ENCODE measurements around the gene CCR7.

Gene CCR7

DNA sequence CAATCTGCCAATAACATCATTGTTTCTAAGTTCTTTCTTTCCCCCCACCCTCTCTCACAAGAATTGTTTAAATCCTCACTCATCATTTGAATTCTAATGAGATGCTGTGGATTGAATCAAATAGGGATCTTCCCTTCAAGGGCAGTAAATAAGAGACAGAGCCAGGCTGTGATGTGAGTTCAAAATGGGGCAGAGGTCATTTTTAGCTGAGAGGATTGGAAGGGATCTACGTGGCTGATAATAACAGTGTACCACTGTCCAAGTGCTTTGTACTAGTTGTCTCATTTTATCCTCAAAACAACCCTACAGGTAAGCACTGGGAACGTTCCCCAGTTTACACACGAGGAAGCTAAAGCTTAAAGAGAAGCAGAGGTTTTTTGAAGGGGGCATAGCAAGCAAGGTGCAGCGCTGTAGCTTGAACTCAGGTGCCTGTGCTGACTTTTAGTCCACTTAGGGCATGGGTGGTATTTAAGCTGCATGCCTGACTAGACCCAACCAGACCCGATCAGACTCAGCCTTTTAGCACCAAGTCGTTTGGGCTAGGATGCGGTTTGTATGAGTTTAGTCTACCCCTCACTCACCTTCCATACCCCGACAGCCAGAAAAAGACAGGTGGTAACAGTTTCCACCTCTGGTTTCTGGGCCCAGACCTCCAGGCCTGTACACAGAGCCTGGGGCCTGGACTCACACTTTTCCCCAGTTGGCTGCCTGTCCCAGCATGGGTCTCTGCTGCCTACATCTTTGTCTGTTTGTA, 39.2 kb upstream of the CCR7 start:
- H3K9me3 ChIP-seq (ENCODE audit: low read length): no peaks in the 10 kb centered on the region
- H3K4me1 ChIP-seq (ENCODE audit: insufficient read depth, low read length): peaks cover 19% of the 10 kb centered on the region
- H3K27ac ChIP-seq (ENCODE audit: low read depth, low read length): no peak overlapping the region

DNA sequence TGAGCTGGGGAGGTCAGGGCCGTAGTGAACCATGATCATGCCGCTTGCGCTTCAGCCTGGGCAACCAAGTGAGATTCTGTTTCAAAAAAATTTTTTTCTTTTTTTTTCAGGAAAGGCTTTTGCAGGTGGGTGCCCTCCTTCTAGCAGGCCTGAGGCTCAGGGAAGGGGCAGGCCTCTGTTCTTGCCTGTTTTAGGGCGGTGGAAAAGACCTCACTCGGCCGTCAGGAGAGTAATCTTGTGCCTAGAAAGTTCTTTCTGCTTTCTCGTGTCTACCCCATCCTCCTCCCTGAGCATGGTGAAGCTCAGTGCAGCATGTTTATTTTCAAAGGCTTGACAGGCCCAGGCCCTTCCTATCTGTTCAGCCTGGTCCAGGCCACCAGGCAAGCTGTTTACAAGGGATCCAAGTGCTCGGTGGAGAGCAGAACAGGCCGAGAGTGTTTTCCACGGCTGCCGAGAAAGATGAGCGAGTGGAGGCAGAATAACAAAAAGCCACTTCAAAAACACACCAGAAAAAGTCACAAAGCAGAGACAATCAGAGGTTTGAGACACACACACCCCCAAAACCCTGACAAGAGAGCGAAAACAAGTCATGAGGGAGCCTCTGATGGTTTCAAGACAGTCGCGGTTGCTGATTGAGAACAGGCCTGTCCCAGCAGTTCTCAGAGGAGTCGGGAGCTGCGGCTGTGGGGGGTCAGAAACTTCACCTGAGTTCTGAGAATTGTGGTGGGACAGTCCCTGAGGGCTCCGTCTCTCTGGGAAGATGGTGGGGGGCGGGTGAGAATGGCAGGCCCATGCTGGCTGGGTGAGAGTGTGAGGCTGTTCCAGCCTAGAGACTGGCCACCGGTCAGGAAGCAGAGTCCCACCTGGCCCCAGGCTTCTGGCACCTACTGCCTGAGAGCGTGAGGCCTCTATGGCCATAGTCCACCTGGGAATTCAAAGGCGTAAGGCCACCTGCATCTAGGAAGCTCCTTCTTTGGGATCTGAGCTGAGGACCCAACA, 37.5 kb upstream of the CCR7 start:
- Histone ChIP-seq H3K4me3 (ENCODE audit: low read depth in 1 of 2, low read length in 2 of 2) (no peak overlapping the region), H3K9ac (ENCODE audit: low read length) (no peak overlapping the region), H3K36me3 (ENCODE audit: insufficient read depth, low read length) (no peaks in the 10 kb centered on the region), H3K27ac (ENCODE audit: low read depth, low read length) (peak overlapping the region; percentile 86), H3K4me1 (ENCODE audit: insufficient read depth, low read length) (peaks cover 19% of the 10 kb centered on the region), H3K9me3 (ENCODE audit: low read length) (no peaks in the 10 kb centered on the region), H3K27me3 (ENCODE audit: control insufficient read depth in 1 of 2, insufficient read depth in 2 of 2, low read length in 2 of 2) (no peaks in the 10 kb centered on the region)

More for the DNA sequence above, 39.2 kb upstream of the CCR7 start:
- Histone ChIP-seq H3K27me3 (ENCODE audit: control insufficient read depth in 1 of 2, insufficient read depth in 2 of 2, low read length in 2 of 2) (no peaks in the 10 kb centered on the region), H3K4me3 (ENCODE audit: low read depth in 1 of 2, low read length in 2 of 2) (no peak overlapping the region), H3K36me3 (ENCODE audit: insufficient read depth, low read length) (no peaks in the 10 kb centered on the region), H3K9ac (ENCODE audit: low read length) (no peak overlapping the region)

DNA sequence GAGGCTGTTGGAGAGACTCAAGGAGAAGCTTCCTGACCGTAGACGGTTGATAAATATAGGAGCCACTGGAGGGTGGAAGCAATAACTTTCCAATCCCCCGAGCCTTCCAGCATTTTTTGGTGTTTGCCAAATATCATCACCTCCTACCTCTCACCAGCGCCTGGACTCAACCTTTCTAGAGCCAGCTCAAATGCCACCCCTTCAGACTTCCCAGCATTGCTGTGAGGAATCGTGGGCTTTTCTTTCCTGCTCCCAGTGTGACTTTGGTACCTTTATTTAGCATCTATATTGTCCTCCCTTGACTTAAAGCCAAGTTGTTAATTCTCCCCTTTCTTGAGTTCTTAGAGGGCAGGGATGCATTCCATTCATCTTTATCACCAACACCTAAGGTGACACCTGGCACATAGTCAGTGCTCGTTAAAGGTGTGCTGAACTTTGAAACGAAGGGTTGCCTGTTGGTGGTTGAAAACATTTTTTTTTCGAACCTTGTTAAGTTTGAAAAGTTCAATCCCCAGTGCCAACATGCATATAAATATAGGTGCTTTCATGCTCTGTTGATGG, 35.3 kb upstream of the CCR7 start:
- H3K27me3 ChIP-seq (ENCODE audit: control insufficient read depth in 1 of 2, insufficient read depth in 2 of 2, low read length in 2 of 2): no peaks in the 10 kb centered on the region
- no peaks in the 10 kb centered on the region for H3K36me3 ChIP-seq (ENCODE audit: insufficient read depth, low read length)
- H3K4me1 ChIP-seq (ENCODE audit: insufficient read depth, low read length): peaks cover 19% of the 10 kb centered on the region
- H3K9me3 ChIP-seq (ENCODE audit: low read length): no peaks in the 10 kb centered on the region
- H3K27ac ChIP-seq (ENCODE audit: low read depth, low read length): no peak overlapping the region
- H3K4me3 ChIP-seq (ENCODE audit: low read depth in 1 of 2, low read length in 2 of 2): no peak overlapping the region
- H3K9ac ChIP-seq (ENCODE audit: low read length): no peak overlapping the region

DNA sequence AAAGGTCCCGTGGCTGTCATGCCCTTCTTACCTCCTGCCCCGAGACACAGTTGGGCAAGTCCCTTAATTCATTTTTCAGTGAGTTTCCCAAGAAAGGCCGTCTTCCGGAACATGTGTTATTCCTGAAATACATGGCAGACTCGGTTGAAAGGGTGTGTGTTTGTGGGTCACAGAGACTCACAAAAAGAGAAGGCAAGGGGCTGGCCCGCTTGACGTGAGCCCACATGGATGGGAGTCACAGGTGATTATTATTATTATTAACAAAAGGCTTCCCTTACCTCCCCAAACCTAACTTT, 34.1 kb upstream of the CCR7 start:
- Histone ChIP-seq H3K4me1 (ENCODE audit: insufficient read depth, low read length) (peaks cover 19% of the 10 kb centered on the region), H3K9me3 (ENCODE audit: low read length) (no peaks in the 10 kb centered on the region), H3K4me3 (ENCODE audit: low read depth in 1 of 2, low read length in 2 of 2) (no peak overlapping the region), H3K27ac (ENCODE audit: low read depth, low read length) (no peak overlapping the region), H3K36me3 (ENCODE audit: insufficient read depth, low read length) (no peaks in the 10 kb centered on the region), H3K9ac (ENCODE audit: low read length) (no peak overlapping the region), H3K27me3 (ENCODE audit: control insufficient read depth in 1 of 2, insufficient read depth in 2 of 2, low read length in 2 of 2) (no peaks in the 10 kb centered on the region)

DNA sequence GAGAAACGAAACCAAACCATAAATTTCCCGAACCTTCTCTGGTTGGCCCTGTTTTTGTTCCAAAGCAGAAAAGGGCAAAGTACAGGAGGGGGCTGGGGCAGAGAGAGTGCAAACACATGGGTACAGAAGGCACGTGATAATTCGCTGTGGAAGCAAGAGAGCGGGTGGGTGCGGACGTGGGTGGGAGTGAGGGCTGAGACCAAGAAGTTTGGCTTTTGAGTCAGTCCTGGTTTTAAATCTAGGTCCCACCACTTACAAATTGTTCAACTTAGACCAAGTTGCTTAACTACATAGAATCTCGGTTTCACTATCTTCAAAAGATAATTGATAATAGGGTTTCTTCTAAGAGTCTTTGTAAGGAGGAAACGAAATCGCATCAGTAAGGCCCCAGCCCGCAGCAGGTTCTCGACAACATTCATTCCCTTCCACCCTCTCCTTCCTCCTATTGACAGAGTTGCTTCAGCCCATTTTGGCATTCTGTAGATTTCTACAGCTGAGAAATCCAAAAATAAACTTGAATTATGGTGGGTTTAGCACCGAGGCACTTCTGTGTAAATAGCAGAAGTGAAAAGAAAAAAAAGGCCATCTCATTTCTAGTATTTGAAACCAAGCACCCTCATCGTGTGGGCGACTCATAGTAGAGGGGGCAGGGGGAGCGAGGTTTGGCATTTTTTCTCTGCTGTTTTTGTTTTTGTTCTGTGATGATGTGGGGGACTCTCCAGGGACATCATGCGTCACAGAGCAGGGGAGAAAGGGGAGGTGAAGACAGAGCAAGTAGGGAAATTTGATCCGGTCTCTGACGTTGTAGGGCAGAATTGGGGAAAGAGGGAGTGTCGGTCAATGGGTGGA, 33.6 kb upstream of the CCR7 start:
- no peak overlapping the region for H3K27ac ChIP-seq (ENCODE audit: low read depth, low read length)
- no peak overlapping the region for H3K9ac ChIP-seq (ENCODE audit: low read length)

DNA sequence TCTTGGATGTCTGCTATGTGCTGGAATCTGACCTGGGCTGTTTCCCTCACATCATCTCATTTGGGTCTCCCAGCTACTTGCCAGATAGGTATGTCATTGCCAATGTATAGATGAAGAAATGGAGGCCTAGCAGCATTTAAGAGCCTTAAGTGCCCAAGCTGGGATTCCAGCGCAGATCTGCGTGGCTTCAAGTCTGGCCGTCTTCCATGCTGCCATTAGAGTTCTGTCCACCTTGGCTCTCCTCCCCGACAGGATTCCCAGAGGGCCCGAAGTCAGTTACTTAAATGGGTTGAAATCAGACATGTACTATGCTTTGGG, 33.0 kb upstream of the CCR7 start:
- Histone ChIP-seq H3K9me3 (ENCODE audit: low read length) (no peaks in the 10 kb centered on the region), H3K27ac (ENCODE audit: low read depth, low read length) (no peak overlapping the region), H3K9ac (ENCODE audit: low read length) (no peak overlapping the region), H3K27me3 (ENCODE audit: control insufficient read depth in 1 of 2, insufficient read depth in 2 of 2, low read length in 2 of 2) (no peaks in the 10 kb centered on the region), H3K4me1 (ENCODE audit: insufficient read depth, low read length) (peaks cover 16% of the 10 kb centered on the region), H3K36me3 (ENCODE audit: insufficient read depth, low read length) (no peaks in the 10 kb centered on the region), H3K4me3 (ENCODE audit: low read depth in 1 of 2, low read length in 2 of 2) (no peak overlapping the region)

More for the DNA sequence above, 33.6 kb upstream of the CCR7 start:
- no peaks in the 10 kb centered on the region for H3K27me3 ChIP-seq (ENCODE audit: control insufficient read depth in 1 of 2, insufficient read depth in 2 of 2, low read length in 2 of 2)
- H3K4me3 ChIP-seq (ENCODE audit: low read depth in 1 of 2, low read length in 2 of 2): no peak overlapping the region
- H3K9me3 ChIP-seq (ENCODE audit: low read length): no peaks in the 10 kb centered on the region
- H3K4me1 ChIP-seq (ENCODE audit: insufficient read depth, low read length): peaks cover 19% of the 10 kb centered on the region
- H3K36me3 ChIP-seq (ENCODE audit: insufficient read depth, low read length): no peaks in the 10 kb centered on the region

DNA sequence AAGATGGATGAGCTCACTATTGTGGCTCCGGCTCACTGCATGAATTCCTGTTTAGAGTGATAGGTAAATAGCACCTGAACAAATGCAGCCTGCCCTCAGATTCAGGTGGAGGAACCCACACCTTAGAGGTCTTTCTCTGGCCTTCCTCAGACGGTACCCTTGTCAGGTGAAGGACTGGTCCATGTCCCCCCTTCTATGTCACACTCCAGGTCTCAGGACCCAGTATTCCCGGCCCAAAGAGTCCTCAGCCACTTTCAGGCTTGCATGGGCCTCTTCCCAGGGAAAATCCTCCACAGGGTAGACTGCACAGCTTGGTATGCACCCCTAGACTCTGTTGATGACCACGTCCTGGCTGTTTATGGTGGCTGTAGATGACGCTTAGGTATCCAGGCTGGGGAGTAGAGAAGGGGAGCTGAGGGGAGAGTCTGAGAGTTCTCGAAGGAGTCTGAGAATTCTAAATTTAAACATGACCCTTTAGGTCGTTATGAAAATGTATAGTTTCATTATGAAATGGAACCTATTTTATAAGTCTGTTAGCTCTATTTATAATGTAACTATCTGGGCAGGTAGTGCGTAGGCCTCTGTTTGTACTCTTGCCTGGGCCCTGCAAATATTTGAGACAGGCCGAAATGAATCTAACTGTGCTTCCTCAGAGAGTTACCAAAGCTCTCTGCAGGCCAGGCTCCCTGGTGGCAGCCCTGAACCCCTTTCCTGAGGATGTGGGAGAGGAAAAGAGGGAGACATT, 32.5 kb upstream of the CCR7 start:
- H3K27ac ChIP-seq (ENCODE audit: low read depth, low read length): no peak overlapping the region
- H3K4me3 ChIP-seq (ENCODE audit: low read depth in 1 of 2, low read length in 2 of 2): no peak overlapping the region
- no peaks in the 10 kb centered on the region for H3K36me3 ChIP-seq (ENCODE audit: insufficient read depth, low read length)
- peaks cover 11% of the 10 kb centered on the region for H3K4me1 ChIP-seq (ENCODE audit: insufficient read depth, low read length)
- H3K9ac ChIP-seq (ENCODE audit: low read length): no peak overlapping the region
- no peaks in the 10 kb centered on the region for H3K9me3 ChIP-seq (ENCODE audit: low read length)
- no peaks in the 10 kb centered on the region for H3K27me3 ChIP-seq (ENCODE audit: control insufficient read depth in 1 of 2, insufficient read depth in 2 of 2, low read length in 2 of 2)

DNA sequence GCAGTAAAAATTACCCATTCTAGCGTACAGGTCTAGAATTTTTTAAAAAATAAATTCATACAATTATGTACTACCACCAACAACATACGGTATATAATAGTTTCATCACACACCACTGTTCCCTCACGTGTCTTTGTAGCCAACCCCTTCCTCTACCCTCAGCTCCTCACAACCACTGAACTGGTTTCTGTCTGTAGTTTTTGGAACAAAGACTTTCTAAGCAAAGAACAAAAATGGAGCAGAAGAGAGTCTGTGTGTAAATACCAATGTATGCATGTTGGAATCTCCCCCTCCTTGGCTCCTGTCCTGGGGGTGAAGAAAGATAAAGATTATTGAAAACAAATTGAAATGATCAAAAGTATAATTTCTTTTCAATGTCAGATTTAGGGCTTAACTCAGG, 31.9 kb upstream of the CCR7 start:
- H3K9me3 ChIP-seq (ENCODE audit: low read length): no peaks in the 10 kb centered on the region
- H3K27ac ChIP-seq (ENCODE audit: low read depth, low read length): no peak overlapping the region
- H3K4me1 ChIP-seq (ENCODE audit: insufficient read depth, low read length): peaks cover 5% of the 10 kb centered on the region
- H3K4me3 ChIP-seq (ENCODE audit: low read depth in 1 of 2, low read length in 2 of 2): no peak overlapping the region
- H3K27me3 ChIP-seq (ENCODE audit: control insufficient read depth in 1 of 2, insufficient read depth in 2 of 2, low read length in 2 of 2): no peaks in the 10 kb centered on the region
- H3K36me3 ChIP-seq (ENCODE audit: insufficient read depth, low read length): no peaks in the 10 kb centered on the region
- H3K9ac ChIP-seq (ENCODE audit: low read length): no peak overlapping the region

DNA sequence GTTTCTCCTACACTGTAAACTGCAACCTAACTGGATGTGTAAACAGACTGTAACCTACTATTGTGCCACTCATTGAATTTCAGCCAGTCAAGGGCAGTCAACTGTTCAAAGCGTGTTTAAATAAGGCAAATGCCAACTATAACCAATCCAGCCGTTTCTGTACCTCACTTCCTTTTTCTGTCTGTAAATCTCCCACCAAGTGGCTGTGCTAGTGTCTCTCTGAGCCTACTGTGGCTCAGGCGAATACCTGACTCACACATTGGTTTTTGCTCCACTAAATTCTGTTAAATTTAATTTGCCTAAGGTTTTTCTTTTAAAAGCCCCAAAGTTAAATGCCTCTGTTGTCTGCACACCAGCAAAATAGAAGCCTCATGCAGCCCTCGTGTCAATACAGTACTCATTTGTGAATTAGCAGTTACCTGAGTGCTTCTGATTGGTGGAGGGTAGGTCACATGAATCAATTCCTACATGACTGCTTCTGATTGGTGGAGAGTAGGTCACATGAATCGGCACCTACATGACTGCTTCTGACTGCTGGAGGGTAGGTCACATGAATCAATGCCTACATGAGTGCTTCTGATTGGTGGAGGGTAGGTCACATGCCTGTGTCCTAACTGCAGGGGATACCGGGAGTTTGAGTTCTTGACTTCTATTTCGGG, 31.1 kb upstream of the CCR7 start:
- Histone ChIP-seq H3K9ac (ENCODE audit: low read length) (no peak overlapping the region), H3K9me3 (ENCODE audit: low read length) (no peaks in the 10 kb centered on the region), H3K4me1 (ENCODE audit: insufficient read depth, low read length) (no peaks in the 10 kb centered on the region), H3K36me3 (ENCODE audit: insufficient read depth, low read length) (no peaks in the 10 kb centered on the region), H3K4me3 (ENCODE audit: low read depth in 1 of 2, low read length in 2 of 2) (no peak overlapping the region), H3K27me3 (ENCODE audit: control insufficient read depth in 1 of 2, insufficient read depth in 2 of 2, low read length in 2 of 2) (no peaks in the 10 kb centered on the region), H3K27ac (ENCODE audit: low read depth, low read length) (no peak overlapping the region)

DNA sequence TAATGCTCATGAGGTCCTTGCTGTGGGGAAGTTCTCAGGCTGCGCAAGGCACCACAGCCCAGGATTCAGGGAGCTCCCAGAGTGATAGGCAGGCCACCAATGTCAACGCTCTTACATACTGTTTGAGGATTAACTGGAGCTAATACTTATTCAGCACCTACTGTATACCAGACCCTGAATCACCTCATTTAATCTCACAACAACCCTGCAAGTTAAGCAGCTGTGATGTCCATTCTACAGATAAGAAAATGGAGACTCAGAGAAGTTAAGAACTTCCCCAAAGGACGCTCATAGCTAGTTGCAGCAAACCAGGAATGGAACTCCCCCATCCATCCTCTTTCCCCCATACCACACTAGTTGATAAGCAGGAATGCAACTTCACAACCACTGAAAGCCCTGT, 25.5 kb upstream of the CCR7 start:
- Histone ChIP-seq H3K27me3 (ENCODE audit: control insufficient read depth in 1 of 2, insufficient read depth in 2 of 2, low read length in 2 of 2) (no peaks in the 10 kb centered on the region), H3K4me1 (ENCODE audit: insufficient read depth, low read length) (no peaks in the 10 kb centered on the region), H3K9ac (ENCODE audit: low read length) (no peak overlapping the region), H3K27ac (ENCODE audit: low read depth, low read length) (no peak overlapping the region), H3K36me3 (ENCODE audit: insufficient read depth, low read length) (no peaks in the 10 kb centered on the region), H3K4me3 (ENCODE audit: low read depth in 1 of 2, low read length in 2 of 2) (no peak overlapping the region), H3K9me3 (ENCODE audit: low read length) (no peaks in the 10 kb centered on the region)
